ENCODE data around the gene TMPRSS4. TPM values are rescaled to one million over a fixed set of nuclear protein-coding genes. Genes with fewer than 3 reads are reported as not detected.

TMPRSS4 gene
- total RNA-seq, 1 experiment from 2014 or later, result not detected

DNA sequence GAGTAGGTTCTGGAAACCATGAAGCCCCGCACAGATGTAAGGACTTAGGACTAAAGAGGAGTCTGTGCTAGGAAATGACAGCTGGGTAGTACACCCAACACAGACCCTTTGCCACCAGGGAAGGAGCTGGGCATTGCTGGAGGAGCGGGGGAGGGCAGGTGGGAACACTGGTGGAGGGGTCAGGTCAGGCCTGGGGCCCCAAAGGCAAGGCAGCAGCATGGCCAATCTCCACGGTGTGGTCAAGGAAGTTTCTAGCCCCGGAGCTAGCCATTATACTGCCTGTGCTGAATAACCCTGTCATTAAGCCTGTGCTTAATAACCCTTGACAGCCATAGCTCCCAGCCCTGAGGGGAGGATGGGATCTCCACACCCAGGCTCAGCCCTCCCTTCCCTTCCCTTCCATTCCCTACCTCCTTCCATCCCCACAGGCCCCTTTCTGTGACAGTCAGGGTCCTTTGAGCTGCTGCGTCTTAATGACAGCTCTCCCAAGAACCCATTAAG, 2.1 kb downstream of the TMPRSS4 start:
- DNase-seq (ENCODE audit: low read depth), result no peak

DNA sequence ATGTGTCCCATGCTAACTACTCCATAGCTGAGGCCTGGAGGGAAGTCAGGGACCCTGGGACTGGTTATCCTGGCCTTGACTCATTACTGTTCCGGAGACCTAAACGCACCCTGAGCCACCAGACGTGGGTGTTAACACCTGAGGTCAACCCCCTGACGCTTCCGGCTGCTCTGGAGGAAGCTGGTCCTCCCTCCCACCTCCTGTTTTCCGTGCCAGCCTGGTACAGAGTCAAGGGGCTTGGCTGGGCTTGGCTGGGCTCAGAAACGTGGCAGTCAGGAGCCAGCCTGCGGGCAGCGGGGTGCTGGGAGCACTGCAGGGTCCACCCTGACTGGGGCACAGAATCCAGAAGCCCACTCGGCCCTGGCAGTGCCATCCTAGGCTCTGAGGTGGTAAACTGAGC, 2.6 kb downstream of the TMPRSS4 start:
- DNase-seq (ENCODE audit: low read depth), result no peak

- DNase-seq (ENCODE audit: low read depth), result no peak
Observed at GRCh38 chr11:118080296-118080695, 3.4 kb downstream of the TMPRSS4 start.

GRCh38 chr11:118081241-118081958, 4.5 kb downstream of the TMPRSS4 start:
- peak; percentile 12 for DNase-seq (ENCODE audit: low read depth)

- DNase-seq (ENCODE audit: low read depth), result no peak
Observed at GRCh38 chr11:118082880-118083552, 6.1 kb downstream of the TMPRSS4 start.

GRCh38 chr11:118084247-118084646, 7.4 kb downstream of the TMPRSS4 start:
- DNase-seq (ENCODE audit: low read depth), result no peak

DNA sequence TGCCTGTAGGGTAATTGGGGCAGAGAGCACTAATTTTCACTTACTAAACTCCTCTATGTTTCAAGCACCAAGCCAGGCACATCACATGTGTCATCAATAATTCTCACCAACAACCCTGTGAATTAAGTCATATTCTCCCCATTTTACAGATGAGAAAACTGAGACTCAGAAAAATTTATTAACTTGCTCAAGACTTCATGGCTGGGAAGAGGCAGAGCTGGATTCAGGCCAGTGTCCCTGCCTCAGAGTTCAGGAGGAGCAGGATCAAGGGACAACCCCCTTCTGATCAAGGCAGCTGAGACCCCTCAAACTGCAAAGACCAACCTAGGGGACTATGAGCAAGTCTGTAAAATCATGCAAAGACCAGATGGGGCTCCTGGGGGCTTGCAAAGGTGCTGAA, 7.8 kb downstream of the TMPRSS4 start:
- no peak for DNase-seq (ENCODE audit: low read depth)

DNA sequence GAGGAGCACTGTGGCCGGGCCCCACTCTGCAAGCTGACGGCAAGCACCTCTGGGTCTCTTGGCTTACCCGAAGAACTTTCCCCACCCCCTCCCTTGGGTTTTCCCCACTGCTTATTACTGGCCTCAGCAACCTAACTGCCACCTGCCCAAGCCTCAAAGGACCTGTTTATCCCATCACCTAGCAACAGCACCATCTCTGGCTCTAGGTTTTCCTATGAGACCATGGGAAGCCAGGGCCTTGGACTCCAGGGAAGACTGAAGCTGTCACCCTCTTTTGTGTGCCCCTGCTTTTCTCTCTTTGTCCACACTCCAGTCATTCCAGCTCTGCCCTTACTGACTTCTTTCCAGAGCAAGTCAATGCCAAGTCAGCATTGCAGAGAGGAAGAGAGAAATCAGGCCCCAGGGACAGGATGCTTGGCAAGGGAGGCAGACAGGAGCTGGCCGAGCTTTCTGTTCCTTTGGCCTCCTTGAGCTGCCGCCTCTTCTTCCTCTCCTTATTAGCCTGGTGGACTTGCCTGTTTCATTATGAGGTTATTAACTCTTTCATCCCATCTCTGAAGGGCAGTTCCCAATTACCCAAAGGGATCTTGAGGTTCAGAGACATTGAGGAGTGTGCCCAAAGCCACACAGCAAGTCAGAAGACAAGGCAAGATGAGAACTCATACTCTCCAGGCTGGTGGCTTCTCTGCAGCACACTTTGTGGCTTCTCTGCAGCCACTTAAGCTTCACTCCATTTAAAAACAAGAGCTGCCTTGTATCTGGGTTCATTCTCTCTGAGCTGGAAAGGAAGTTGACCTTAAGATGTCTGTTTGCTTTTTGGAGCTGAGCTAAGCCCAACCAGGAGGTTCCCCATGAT, 10.3 kb downstream of the TMPRSS4 start, which contains the start of gene SMIM35:
SMIM35 (minus strand) TSS at position 51 of the 856 bp plus-strand sequence. CDS start 206 bp downstream, outside the sequence.
- DNase-seq (ENCODE audit: low read depth), result no peak

DNA sequence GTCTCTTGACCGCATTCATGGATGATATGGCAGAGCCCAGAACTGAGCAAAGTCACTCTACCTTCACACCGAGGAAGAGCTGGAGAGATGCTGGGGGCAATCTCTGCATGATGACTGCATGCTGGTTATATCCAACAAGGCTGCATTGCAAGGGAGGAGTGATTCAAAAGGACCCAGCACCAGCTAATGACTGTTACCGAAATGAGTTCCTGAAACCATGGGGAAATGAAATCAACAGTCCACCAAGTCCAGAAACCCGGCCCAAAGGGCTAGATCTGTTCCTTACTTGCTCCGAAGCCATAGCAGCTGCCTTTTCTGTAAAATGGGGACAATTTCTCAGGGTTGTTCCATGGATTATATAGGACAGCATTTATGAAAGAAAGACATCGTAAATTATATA, 11.1 kb downstream of the TMPRSS4 start:
- DNase-seq (ENCODE audit: low read depth), result no peak

DNA sequence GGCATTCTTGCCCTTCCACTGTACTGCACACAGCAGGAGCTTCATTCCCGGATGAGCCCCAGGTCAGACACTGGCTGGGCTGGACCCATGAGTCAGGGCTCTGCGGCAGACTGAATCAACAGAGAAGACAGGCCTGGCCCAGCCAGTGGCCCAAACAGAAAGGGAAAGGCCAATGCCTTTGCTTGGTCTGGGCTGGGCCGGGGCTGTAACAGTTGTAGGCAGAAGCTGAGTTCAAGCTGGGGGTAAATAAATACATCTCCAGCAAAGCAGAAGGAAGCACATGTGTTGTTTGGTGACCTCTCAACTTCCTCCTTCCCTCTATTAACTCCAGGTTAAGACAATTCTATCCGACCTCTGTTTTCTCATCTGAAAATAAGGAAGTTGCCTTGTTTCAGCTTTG, 11.7 kb downstream of the TMPRSS4 start:
- DNase-seq (ENCODE audit: low read depth), result peak; percentile 32

DNA sequence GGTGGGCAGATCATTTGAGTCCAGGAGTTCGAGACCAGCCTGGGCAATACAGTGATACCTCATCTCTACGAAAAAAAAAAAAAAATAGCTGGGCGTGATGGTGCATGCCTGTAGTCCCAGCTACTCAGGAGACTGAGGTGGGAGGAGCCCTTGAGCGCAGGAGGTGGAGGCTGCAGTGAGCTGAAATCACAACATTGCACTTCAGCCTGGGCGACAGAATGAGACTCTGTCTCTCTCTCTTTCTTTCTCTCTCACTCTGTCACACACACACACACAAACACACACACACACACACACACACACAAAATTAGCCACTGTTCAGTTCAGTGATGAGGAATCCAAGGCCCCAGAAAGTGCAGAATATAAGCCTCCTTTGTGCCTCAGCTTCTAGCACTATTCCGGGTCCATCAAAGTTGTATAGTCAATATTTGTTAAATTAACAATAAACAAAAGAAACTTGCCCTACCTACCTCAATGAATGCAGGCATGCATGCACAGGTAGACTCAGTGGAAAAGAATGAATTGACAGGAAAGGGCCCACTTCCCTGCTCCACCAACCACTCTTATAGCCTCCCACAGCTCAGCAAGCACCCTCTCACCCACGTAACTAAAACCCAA, 13.8 kb downstream of the TMPRSS4 start:
- no peak for DNase-seq (ENCODE audit: low read depth)

- no peak for DNase-seq (ENCODE audit: low read depth)
Observed at GRCh38 chr11:118091690-118092089, 14.8 kb downstream of the TMPRSS4 start.

DNA sequence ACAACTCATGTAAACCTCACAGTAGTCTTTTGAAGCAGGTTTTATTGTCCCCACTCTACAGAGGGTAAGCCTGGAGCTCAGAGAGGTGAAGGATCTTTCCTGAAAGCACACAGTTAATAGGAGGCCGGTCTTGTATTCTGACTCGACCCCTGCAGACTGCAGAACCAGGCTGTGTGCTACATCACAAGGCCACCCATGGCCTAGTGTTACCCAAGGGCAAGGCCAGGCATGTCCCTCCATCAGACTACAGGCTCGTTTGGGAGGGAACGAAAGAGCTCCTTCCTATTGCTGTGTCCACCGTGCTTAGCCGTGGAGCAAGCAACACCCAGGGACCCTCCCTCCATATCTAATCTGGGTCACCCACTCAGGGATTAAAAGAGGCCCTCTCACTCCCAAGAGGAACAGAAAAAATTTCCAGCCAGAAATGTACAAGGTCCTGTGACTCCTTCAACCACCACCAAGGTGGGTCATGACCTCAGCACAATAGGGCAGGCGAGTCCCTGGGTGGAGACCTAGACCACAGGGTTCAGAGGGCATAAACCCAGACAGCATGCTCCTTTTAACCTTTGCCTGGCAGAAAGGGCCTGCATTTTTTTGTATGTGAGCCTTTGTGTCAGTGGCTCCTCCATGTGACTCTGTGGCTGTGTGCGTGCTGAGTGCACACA, 16.2 kb downstream of the TMPRSS4 start:
- no peak for DNase-seq (ENCODE audit: low read depth)

DNA sequence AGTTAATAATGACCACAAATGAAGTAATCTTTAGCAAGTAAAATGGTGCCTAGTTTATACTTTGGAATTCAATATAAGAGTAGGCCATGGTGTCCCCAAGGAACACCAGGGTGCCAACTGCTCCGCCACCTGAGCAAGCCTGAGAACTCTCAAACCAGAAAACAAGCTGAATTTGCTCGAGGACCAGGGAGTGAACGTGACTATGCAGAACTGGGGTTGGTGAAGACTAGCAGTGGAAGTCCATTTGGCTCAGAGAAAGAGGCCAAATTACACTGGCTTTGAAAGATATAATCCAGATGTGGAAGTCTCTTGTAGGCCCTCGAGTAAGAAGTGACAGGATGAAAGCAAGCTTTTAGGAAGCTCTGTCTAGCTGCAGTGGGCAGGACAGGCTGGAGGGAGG, 18.6 kb downstream of the TMPRSS4 start:
- no peak for DNase-seq (ENCODE audit: low read depth)

DNA sequence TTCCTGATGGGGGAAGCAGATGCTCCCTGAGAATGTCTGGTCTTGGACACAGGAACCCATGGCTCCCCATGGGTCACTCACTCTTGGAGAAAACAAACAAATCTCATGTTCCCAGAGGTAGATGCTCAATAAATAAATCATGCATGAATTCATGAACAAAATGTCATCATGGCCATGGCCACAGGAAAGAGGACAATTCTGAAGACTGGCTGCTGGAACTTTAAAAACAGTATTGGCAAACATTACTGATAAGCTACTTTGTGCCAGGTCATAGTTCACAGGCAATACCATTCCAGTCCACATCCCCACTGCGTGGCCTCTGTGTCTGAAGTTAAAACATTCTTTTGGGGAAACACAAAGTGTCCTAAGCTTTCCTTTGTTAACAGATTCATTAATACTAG, 19.1 kb downstream of the TMPRSS4 start:
- DNase-seq (ENCODE audit: low read depth), result no peak

DNA sequence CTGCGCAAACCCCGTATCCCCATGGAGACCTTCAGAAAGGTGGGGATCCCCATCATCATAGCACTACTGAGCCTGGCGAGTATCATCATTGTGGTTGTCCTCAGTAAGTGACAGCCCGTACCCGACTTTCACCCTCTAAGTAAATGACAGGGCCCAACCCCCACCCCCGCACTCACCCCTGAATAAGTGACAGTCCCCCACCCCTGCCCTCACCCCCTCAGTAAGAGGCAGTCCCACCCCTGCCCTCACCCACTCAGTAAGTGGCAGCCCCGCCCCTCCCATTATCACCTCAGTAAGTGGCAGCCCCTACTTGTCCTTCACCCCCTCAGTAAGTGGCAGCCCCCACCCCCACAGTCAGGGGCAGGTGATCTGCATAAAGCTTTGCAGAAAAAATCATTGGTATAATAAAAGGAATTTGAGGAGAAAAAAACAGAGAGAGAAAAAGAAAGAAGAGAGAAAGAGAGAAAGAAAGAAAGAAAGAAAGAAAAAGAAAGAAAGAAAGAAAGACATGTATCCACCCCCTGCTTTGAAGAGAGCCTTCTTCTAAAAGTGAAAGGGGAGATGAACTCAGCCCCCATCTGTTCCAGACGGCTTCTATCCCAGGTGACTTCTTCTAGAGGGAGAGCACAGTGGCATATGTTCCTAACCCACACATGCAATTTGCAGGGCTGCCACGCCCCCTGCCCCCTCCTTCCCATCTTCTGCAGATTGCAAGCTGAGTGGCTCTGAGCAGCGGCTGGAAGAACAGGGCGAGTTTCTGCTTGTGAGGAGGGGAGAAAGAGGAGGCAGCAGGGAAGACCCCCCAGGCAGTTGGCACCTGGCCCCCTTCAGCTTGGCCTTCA, 22.3 kb downstream of the TMPRSS4 start:
- no peak for DNase-seq (ENCODE audit: low read depth)

- DNase-seq (ENCODE audit: low read depth), result no peak
Observed at GRCh38 chr11:118099838-118100556, 23.1 kb downstream of the TMPRSS4 start.

DNA sequence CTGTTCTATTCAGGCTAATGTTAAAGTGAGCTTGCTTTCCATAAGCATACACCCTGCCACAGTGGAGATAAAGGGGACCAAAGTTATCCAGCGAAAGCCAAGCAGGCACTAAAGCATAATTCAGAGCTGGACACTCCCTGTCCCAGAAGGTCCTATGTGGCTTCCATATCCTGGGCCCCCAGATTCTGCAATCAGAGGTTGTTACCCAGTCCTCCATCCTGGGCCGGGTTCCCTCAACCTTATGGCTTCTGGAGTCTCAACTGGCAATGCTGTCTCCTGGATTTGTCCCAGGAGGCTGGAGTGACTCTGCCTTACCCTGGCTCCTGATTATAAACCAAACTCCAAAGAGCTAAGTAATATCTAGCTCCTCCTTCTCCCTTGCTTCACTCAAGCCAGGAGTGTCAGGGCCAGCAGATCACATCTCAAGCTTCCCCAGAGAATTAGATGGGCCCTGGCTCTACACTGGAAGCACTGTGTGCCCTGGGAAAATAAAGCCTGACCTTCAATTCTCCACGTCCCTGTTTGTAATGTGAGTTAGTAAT, 23.9 kb downstream of the TMPRSS4 start:
- DNase-seq (ENCODE audit: low read depth), result no peak

DNA sequence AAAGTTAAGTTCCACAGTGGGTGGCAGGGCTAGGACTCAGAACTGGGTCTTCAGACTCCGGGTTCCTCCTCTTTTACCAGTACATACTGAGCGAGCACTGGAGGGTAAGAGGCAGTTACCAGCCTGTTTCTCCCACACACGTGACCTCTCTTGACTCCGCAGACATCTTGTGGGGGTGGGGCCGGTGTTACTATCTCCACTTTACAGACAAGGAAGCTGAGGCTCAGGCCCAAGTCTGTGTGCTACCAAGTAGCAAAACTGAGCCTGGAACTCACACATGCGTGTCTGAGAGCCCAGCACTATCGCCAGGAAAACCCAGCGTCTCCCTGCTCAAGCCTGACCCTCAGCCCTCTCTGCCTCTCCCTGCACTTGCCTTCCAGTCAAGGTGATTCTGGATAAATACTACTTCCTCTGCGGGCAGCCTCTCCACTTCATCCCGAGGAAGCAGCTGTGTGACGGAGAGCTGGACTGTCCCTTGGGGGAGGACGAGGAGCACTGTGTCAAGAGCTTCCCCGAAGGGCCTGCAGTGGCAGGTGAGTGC, 25.9 kb downstream of the TMPRSS4 start:
- DNase-seq (ENCODE audit: low read depth), result no peak

Data from M059J (cell line).